ENCODE results near the gene CUL9.

DNA sequence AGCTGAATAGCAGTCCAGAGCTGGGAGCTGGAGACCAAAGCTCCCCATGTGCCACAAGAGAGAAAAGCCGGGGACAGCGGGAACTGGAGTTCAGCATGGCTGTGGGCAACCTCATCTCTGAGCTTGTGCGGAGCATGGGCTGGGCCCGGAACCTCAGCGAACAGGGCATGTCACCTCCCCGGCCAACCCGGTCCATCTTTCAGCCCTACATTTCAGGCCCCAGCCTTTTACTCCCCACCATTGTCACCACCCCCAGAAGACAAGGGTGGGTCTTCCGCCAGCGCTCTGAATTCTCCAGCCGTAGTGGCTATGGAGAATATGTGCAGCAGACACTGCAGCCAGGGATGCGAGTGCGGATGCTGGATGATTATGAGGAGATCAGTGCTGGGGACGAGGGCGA lies 4.0 kb downstream of the CUL9 start:
- TF ChIP-seq, protein P1, sequence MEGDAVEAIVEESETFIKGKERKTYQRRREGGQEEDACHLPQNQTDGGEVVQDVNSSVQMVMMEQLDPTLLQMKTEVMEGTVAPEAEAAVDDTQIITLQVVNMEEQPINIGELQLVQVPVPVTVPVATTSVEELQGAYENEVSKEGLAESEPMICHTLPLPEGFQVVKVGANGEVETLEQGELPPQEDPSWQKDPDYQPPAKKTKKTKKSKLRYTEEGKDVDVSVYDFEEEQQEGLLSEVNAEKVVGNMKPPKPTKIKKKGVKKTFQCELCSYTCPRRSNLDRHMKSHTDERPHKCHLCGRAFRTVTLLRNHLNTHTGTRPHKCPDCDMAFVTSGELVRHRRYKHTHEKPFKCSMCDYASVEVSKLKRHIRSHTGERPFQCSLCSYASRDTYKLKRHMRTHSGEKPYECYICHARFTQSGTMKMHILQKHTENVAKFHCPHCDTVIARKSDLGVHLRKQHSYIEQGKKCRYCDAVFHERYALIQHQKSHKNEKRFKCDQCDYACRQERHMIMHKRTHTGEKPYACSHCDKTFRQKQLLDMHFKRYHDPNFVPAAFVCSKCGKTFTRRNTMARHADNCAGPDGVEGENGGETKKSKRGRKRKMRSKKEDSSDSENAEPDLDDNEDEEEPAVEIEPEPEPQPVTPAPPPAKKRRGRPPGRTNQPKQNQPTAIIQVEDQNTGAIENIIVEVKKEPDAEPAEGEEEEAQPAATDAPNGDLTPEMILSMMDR (optimal IDR thresholded peaks at IDR 0.05 in 1 of 3, IDR thresholded peaks at IDR 0.05 in 1 of 3, conservative IDR thresholded peaks at IDR 0.05 in 1 of 3; ENCODE audit: extremely low read depth in 1 of 3, insufficient read depth in 2 of 3, low read length in 3 of 3): no peak
- no peak for TF ChIP-seq EZH2 (IDR thresholded peaks at IDR 0.05; ENCODE audit: low read length)
